Activated T-cell treated with anti-CD3 and anti-CD28 coated beads, Interleukin-2, amount 50 U/mL, for 48 hours (primary cell): ENCODE results near the gene CDA.

Source experiments
- DNase-seq, 2 experiments: peaks; one replicate each; pipeline ENCODE4 v3.0.0-alpha.2; 2020

Gene CDA

GRCh38 chr1:20588634-20589225, at the start of gene CDA:
CDA (plus strand) TSS chr1:20589097; CDS start chr1:20589130, 33 bp downstream.
- DNase-seq, result no peak

GRCh38 chr1:20540281-20540680, 48.6 kb upstream of the CDA start:
- no peak for DNase-seq

- DNase-seq, result no peak
Observed at GRCh38 chr1:20546637-20547036, 42.3 kb upstream of the CDA start.

GRCh38 chr1:20551161-20551560, 37.7 kb upstream of the CDA start:
- no peak for DNase-seq

GRCh38 chr1:20551945-20552727, 36.8 kb upstream of the CDA start, which contains the start of gene FAM43B:
FAM43B (plus strand) TSS chr1:20552573; CDS start chr1:20552974, 401 bp downstream.
- DNase-seq, result peak; percentile 31 to 39

GRCh38 chr1:20552728-20553445, 36.0 kb upstream of the CDA start:
- DNase-seq, result peak in 1 of 2 experiments; percentile 24

GRCh38 chr1:20555025-20555757, 33.7 kb upstream of the CDA start:
- no peak for DNase-seq

- no peak for DNase-seq
Observed at GRCh38 chr1:20555758-20556120, 33.2 kb upstream of the CDA start.

GRCh38 chr1:20558191-20558590, 30.7 kb upstream of the CDA start:
- DNase-seq, result no peak

- DNase-seq, result no peak
Observed at GRCh38 chr1:20560966-20561365, 27.9 kb upstream of the CDA start.

- DNase-seq, result no peak
Observed at GRCh38 chr1:20565234-20565633, 23.7 kb upstream of the CDA start.

- DNase-seq, result no peak
Observed at GRCh38 chr1:20569523-20570098, 19.3 kb upstream of the CDA start.

GRCh38 chr1:20571427-20571826, 17.5 kb upstream of the CDA start:
- DNase-seq, result no peak

GRCh38 chr1:20573987-20574386, 14.9 kb upstream of the CDA start:
- DNase-seq, result no peak

GRCh38 chr1:20574686-20575540, 14.0 kb upstream of the CDA start:
- peak; percentile 87 for DNase-seq

GRCh38 chr1:20575541-20576336, 13.2 kb upstream of the CDA start:
- no peak for DNase-seq

- DNase-seq, result no peak
Observed at GRCh38 chr1:20578062-20578461, 10.8 kb upstream of the CDA start.

GRCh38 chr1:20578721-20579395, 10.0 kb upstream of the CDA start:
- DNase-seq, result no peak

GRCh38 chr1:20584890-20585289, 4.0 kb upstream of the CDA start:
- no peak for DNase-seq

- no peak for DNase-seq
Observed at GRCh38 chr1:20586953-20587660, 1.8 kb upstream of the CDA start.
